Measurements from ENCODE around the gene CLASP1.

- TF ChIP-seq BACH2 (CRISPR knock-in tag; IDR thresholded peaks at IDR 0.05; ENCODE audit: borderline replicate concordance) (no peak), ZFP3 (CRISPR knock-in tag; IDR thresholded peaks at IDR 0.05) (no peak), ZFP30 (CRISPR knock-in tag; IDR thresholded peaks at IDR 0.05) (no peak), TOX (CRISPR knock-in tag; IDR thresholded peaks at IDR 0.05; ENCODE audit: borderline replicate concordance) (no peak), POU6F1 (CRISPR knock-in tag; IDR thresholded peaks at IDR 0.05; ENCODE audit: borderline replicate concordance, low read depth) (no peak), ARNTL (CRISPR knock-in tag; IDR thresholded peaks at IDR 0.05; ENCODE audit: borderline replicate concordance, low read depth) (no peak), ZNF8 (CRISPR knock-in tag; IDR thresholded peaks at IDR 0.05) (no peak), ESRRG (CRISPR knock-in tag; IDR thresholded peaks at IDR 0.05) (no peak), TCF4 (CRISPR knock-in tag; IDR thresholded peaks at IDR 0.05; ENCODE audit: borderline replicate concordance) (no peak), ZNF565 (CRISPR knock-in tag; conservative IDR thresholded peaks at IDR 0.05; ENCODE audit: low read depth) (no peak), RARB (CRISPR knock-in tag; IDR thresholded peaks at IDR 0.05) (no peak)
These were observed 303.4 kb downstream of the CLASP1 start for GRCh38 chr2:121345887-121346286.

All from SK-N-SH treated with all-trans-retinoic acid at 6 μM for 48 hours (cell line).